SK-N-SH (cell line): Measurements from ENCODE around the gene DRGX.

Source experiments
- TAF1 ChIP-seq: IDR thresholded peaks from 2 replicates; pipeline ENCODE4 v1.6.1; 2012; ENCODE audit warnings: low read depth, mild to moderate bottlenecking, low read length, moderate library complexity, borderline replicate concordance
- TF ChIP-seq, protein P1 (sequence below): fragments of 200-600 bp; sonication (generic); IDR thresholded peaks from 2 replicates; pipeline ENCODE4 v1.6.1; 2017; ENCODE audit warnings: antibody characterized with exemption, mild to moderate bottlenecking, moderate library complexity
- TF ChIP-seq, protein P2 (sequence below): IDR thresholded peaks from 2 replicates; pipeline ENCODE4 v1.4.0; 2012; ENCODE audit warnings: low read depth

DNA sequence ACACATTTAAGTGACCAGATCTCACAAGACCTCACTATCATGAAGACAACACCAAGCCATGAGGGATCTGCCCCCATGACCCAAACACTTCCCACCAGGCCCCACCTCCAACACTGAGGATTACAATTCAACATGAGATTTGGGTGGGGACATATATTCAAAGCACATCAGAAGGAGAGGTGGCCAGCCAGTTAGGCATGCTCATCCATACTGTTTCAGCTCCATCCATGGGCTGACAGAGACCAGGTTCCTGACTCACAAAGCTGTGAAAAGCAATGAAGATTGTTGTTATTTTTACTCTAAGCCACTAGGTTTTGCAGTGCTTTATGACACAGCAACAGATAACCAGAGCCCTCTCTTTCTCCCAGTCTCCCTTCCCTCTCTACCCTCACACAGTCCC is 60.9 kb downstream of the DRGX start:
- no peak for TF ChIP-seq TAF1
- TF ChIP-seq, protein P1, sequence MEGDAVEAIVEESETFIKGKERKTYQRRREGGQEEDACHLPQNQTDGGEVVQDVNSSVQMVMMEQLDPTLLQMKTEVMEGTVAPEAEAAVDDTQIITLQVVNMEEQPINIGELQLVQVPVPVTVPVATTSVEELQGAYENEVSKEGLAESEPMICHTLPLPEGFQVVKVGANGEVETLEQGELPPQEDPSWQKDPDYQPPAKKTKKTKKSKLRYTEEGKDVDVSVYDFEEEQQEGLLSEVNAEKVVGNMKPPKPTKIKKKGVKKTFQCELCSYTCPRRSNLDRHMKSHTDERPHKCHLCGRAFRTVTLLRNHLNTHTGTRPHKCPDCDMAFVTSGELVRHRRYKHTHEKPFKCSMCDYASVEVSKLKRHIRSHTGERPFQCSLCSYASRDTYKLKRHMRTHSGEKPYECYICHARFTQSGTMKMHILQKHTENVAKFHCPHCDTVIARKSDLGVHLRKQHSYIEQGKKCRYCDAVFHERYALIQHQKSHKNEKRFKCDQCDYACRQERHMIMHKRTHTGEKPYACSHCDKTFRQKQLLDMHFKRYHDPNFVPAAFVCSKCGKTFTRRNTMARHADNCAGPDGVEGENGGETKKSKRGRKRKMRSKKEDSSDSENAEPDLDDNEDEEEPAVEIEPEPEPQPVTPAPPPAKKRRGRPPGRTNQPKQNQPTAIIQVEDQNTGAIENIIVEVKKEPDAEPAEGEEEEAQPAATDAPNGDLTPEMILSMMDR, result no peak
- TF ChIP-seq, protein P2, sequence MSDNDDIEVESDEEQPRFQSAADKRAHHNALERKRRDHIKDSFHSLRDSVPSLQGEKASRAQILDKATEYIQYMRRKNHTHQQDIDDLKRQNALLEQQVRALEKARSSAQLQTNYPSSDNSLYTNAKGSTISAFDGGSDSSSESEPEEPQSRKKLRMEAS, result no peak
